IMR-90 (cell line): Measurements from ENCODE around the gene CALML3. TPM values are rescaled to one million over a fixed set of nuclear protein-coding genes. Genes with fewer than 3 reads are reported as not detected.

ENCODE experiments used
- ATAC-seq: fragments of 200-7000 bp; cut with Tn5 transposase; 2 replicates; pipeline ENCODE4 v1.9.1; 2020; ENCODE audit warnings: low read depth, mild to moderate bottlenecking, moderate library complexity
- BruUV-seq: library from RNA; stranded (reverse); fragments of 400-500 nt; replicated peaks from 2 replicates; lab custom pipeline; 2021; lab: Mats Ljungman, UMichigan
- CTCF ChIA-PET: fragments of 300-600 bp; formaldehyde crosslinking; extraction: SDS; loops from one replicate; lab custom pipeline; 2021; ENCODE audit warnings: antibody characterized with exemption; lab: Yijun Ruan, JAX
- POLR2A ChIA-PET: fragments of 300-600 bp; sonication (Branson Sonifier 250); formaldehyde crosslinking; loops from one replicate; lab custom pipeline; 2022; ENCODE audit warnings: antibody characterized with exemption; ENCODE audit not compliant: unreplicated experiment; lab: Charles Lee
- DNase-seq: peaks from one replicate; pipeline ENCODE4 v3.0.0; 2013
- H2AFZ ChIP-seq: replicated peaks from 2 replicates; pipeline ENCODE3; 2013; ENCODE audit warnings: low read length, mild to moderate bottlenecking; ENCODE audit not compliant: poor library complexity
- H2AK5ac ChIP-seq: 2 replicates; pipeline ENCODE4 v1.6.1; 2013; ENCODE audit warnings: low read depth, low read length, inconsistent platforms
- H2AK9ac ChIP-seq: replicated peaks from 2 replicates; pipeline ENCODE3; 2013; ENCODE audit warnings: mild to moderate bottlenecking, low read depth, low read length, moderate library complexity; ENCODE audit not compliant: poor library complexity
- H2BK120ac ChIP-seq: 2 replicates; pipeline ENCODE4 v1.6.1; 2013; ENCODE audit warnings: low read depth, low read length, inconsistent platforms
- H2BK15ac ChIP-seq: 3 replicates; pipeline ENCODE4 v1.6.1; 2013; ENCODE audit warnings: low read depth, low read length, inconsistent platforms
- H2BK20ac ChIP-seq: 2 replicates; pipeline ENCODE4 v1.6.1; 2013; ENCODE audit warnings: low read depth, mild to moderate bottlenecking, inconsistent platforms, low read length, moderate library complexity
- H2BK5ac ChIP-seq: 2 replicates; pipeline ENCODE4 v1.6.1; 2013; ENCODE audit warnings: mild to moderate bottlenecking, low read depth, low read length, inconsistent platforms; ENCODE audit not compliant: poor library complexity, severe bottlenecking
- H3K14ac ChIP-seq: replicated peaks from 2 replicates; pipeline ENCODE4 v1.6.1; 2013; ENCODE audit warnings: low read depth, low read length, inconsistent platforms
- H3K18ac ChIP-seq: 2 replicates; pipeline ENCODE4 v1.6.1; 2013; ENCODE audit warnings: low read depth, low read length, control low read depth
- H3K23ac ChIP-seq: 2 replicates; pipeline ENCODE4 v1.6.1; 2013; ENCODE audit warnings: low read depth, low read length, inconsistent platforms
- H3K27ac ChIP-seq: 2 replicates; pipeline ENCODE4 v1.5.1; 2013; ENCODE audit warnings: mild to moderate bottlenecking, control low read depth, low read length; ENCODE audit not compliant: insufficient read depth
- H3K27me3 ChIP-seq: 2 replicates; pipeline ENCODE4 v1.6.1; 2013; ENCODE audit warnings: low read length; ENCODE audit not compliant: control insufficient read depth, insufficient read depth
- H3K36me3 ChIP-seq: 2 replicates; pipeline ENCODE4 v1.6.1; 2013; ENCODE audit warnings: low read length, mixed read lengths; ENCODE audit not compliant: control insufficient read depth, insufficient read depth
- H3K4ac ChIP-seq: 2 replicates; pipeline ENCODE4 v1.6.1; 2013; ENCODE audit warnings: low read depth, low read length, inconsistent platforms
- H3K4me1 ChIP-seq: 2 replicates; pipeline ENCODE4 v1.6.1; 2013; ENCODE audit warnings: low read length, mixed read lengths; ENCODE audit not compliant: control insufficient read depth, insufficient read depth
- H3K4me2 ChIP-seq: 2 replicates; pipeline ENCODE4 v1.6.1; 2013; ENCODE audit warnings: low read depth, mild to moderate bottlenecking, control low read depth, low read length, moderate library complexity
- H3K4me3 ChIP-seq: 2 replicates; pipeline ENCODE4 v1.5.1; 2013; ENCODE audit warnings: low read depth, mild to moderate bottlenecking, control low read depth, low read length, moderate library complexity; ENCODE audit not compliant: insufficient read depth
- H3K56ac ChIP-seq: 2 replicates; pipeline ENCODE4 v1.6.1; 2013; ENCODE audit warnings: low read length, inconsistent platforms; ENCODE audit not compliant: insufficient read depth; ENCODE audit errors: extremely low read depth
- H3K79me1 ChIP-seq, 2 experiments: 2 replicates each; pipeline ENCODE4 v1.6.1; 2013; ENCODE audit warnings: low read length in 2 of 2, inconsistent platforms in 1 of 2, low read depth in 1 of 2
- H3K9ac ChIP-seq: 2 replicates; pipeline ENCODE4 v1.6.1; 2013; ENCODE audit warnings: low read depth, low read length, control low read depth
- H3K9me1 ChIP-seq: 2 replicates; pipeline ENCODE4 v1.6.1; 2013; ENCODE audit warnings: low read length, inconsistent platforms; ENCODE audit not compliant: insufficient read depth
- H3K9me3 ChIP-seq: 2 replicates; pipeline ENCODE4 v1.6.1; 2013; ENCODE audit warnings: low read length; ENCODE audit not compliant: control insufficient read depth, insufficient read depth
- H4K20me1 ChIP-seq: 2 replicates; pipeline ENCODE4 v1.6.1; 2013; ENCODE audit warnings: low read length, inconsistent platforms; ENCODE audit not compliant: insufficient read depth
- H4K5ac ChIP-seq: 2 replicates; pipeline ENCODE4 v1.6.1; 2013; ENCODE audit warnings: mild to moderate bottlenecking, low read depth, low read length, control low read depth
- H4K8ac ChIP-seq, 2 experiments: 2 replicates each; pipeline ENCODE4 v1.6.1; 2013; ENCODE audit warnings: low read depth in 2 of 2, low read length in 2 of 2, control low read depth in 1 of 2, inconsistent platforms in 1 of 2
- H4K91ac ChIP-seq: 2 replicates; pipeline ENCODE4 v1.6.1; 2013; ENCODE audit warnings: low read depth, low read length, inconsistent platforms; ENCODE audit not compliant: insufficient read depth
- CEBPB ChIP-seq: IDR thresholded peaks from 2 replicates; pipeline ENCODE4 v1.6.1; 2012; ENCODE audit warnings: low read depth, low read length, improper control_type of control experiment
- CTCF ChIP-seq: conservative IDR thresholded peaks from 2 replicates; pipeline ENCODE4 v1.5.1; 2012; ENCODE audit warnings: mild to moderate bottlenecking, low read depth, low read length, improper control_type of control experiment
- FOS ChIP-seq: fragments of 150-350 bp; IDR thresholded peaks from 2 replicates; pipeline ENCODE4 v1.6.1; 2016; ENCODE audit warnings: low read depth, low read length
- MAFK ChIP-seq: IDR thresholded peaks from 2 replicates; pipeline ENCODE4 v1.6.1; 2012; ENCODE audit warnings: low read depth, low read length, improper control_type of control experiment
- MAZ ChIP-seq: IDR thresholded peaks from 2 replicates; pipeline ENCODE4 v1.6.1; 2012; ENCODE audit warnings: low read depth, mild to moderate bottlenecking, low read length, improper control_type of control experiment, moderate library complexity, borderline replicate concordance
- NFE2L2 ChIP-seq: fragments of 150-350 bp; IDR thresholded peaks from 2 replicates; pipeline ENCODE4 v1.6.1; 2016; ENCODE audit warnings: low read depth, mild to moderate bottlenecking, low read length
- POLR2A ChIP-seq: IDR thresholded peaks from 2 replicates; pipeline ENCODE4 v1.6.1; 2012; ENCODE audit warnings: mild to moderate bottlenecking, low read depth, low read length
- RCOR1 ChIP-seq: IDR thresholded peaks from 2 replicates; pipeline ENCODE4 v1.6.1; 2012; ENCODE audit warnings: mild to moderate bottlenecking, low read length, improper control_type of control experiment; ENCODE audit not compliant: insufficient replicate concordance
- RFX5 ChIP-seq: IDR thresholded peaks from 2 replicates; pipeline ENCODE4 v1.8.0; 2012; ENCODE audit warnings: low read depth, mild to moderate bottlenecking, low read length, moderate library complexity
- USF2 ChIP-seq: fragments of 150-350 bp; IDR thresholded peaks from 2 replicates; pipeline ENCODE4 v1.6.1; 2017; ENCODE audit warnings: mild to moderate bottlenecking, antibody characterized with exemption, low read length, low read depth
- WGBS, 2 experiments: methylation state at CpG; one replicate each; pipeline versions ENCODE4 v1.1.5 to v1.1.7; 2013; ENCODE audit warnings: missing lambda C conversion rate in 2 of 2; ENCODE audit not compliant: insufficient read length in 1 of 2; ENCODE audit errors: extremely low coverage in 2 of 2; 5-methylcytosine and 5-hydroxymethylcytosine counted together
- dilution Hi-C: fragments of 300-500 bp; cut with HindIII; formaldehyde crosslinking; loops from one replicate; pipeline ENCODE4 v1.14.3; 2018; ENCODE audit warnings: low sequenced_read_pairs; ENCODE audit not compliant: unreplicated experiment
- in situ Hi-C: fragments of 300-500 bp; cut with MboI; formaldehyde crosslinking; loops from 3 replicates; pipeline ENCODE4 v1.14.3; 2019; ENCODE audit warnings: low sequenced_read_pairs, inconsistent platforms, mixed read lengths
- intact Hi-C: fragments of 100-400 bp; cut with micrococcal nuclease; formaldehyde crosslinking; loops from 2 replicates; pipeline ENCODE4 v1.10.0; 2022
- polyA plus RNA-seq, 3 experiments: library from polyadenylated mRNA; depleted of rRNA; stranded (reverse); fragments of >200 nt; gene quantifications; 2 replicates each; pipeline ENCODE4 v1.2.3, GENCODE V29; 2012; ENCODE audit warnings: low replicate concordance in 1 of 3
- total RNA-seq: library from RNA; depleted of rRNA; stranded (reverse); fragments of >200 nt; gene quantifications from 2 replicates; pipeline ENCODE4 v1.2.3, GENCODE V29; 2012
- TF ChIP-seq, protein P1 (sequence below): fragments of 150-350 bp; IDR thresholded peaks from 2 replicates; pipeline ENCODE4 v1.6.1; 2016; ENCODE audit warnings: low read depth, mild to moderate bottlenecking, low read length, moderate library complexity, borderline replicate concordance

Gene CALML3
- total and polyA plus RNA-seq, 2 of the 4 experiments (the other 2 are of a cell fraction): not detected

DNA sequence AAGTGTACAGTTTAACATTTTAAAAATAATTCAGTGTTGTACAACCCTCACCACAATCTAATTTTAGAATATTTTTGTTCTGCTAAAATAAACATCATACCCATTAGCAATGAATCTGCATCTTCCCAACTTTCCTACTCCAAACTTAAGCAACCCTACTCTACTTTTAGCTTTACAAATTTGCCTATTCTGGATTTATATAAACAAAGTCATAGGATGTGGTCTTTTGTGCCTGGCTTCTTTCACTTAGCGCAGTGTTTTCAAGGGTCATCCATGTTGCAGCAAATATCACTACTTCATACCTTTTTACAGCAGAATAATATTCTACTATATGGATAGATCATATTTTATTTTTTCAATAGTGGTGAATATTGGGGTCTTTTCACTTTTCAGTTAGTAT is 18.9 kb downstream of the CALML3 start:
- CTCF ChIA-PET: no interaction called here
- no peak overlapping the region for H3K4me2 ChIP-seq
- H3K4ac ChIP-seq: no peak overlapping the region
- POLR2A ChIA-PET: no interaction called here
- dilution Hi-C loops: no loop called here
- no peak for TF ChIP-seq CTCF
- no peak for TF ChIP-seq FOS
- no peak for TF ChIP-seq MAFK
- TF ChIP-seq RCOR1: no peak
- no peak for TF ChIP-seq USF2
- TF ChIP-seq MAZ: no peak
- TF ChIP-seq POLR2A: no peak
- TF ChIP-seq, protein P1, sequence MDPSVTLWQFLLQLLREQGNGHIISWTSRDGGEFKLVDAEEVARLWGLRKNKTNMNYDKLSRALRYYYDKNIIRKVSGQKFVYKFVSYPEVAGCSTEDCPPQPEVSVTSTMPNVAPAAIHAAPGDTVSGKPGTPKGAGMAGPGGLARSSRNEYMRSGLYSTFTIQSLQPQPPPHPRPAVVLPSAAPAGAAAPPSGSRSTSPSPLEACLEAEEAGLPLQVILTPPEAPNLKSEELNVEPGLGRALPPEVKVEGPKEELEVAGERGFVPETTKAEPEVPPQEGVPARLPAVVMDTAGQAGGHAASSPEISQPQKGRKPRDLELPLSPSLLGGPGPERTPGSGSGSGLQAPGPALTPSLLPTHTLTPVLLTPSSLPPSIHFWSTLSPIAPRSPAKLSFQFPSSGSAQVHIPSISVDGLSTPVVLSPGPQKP: no peak
- no peak for TF ChIP-seq NFE2L2
- TF ChIP-seq CEBPB: peak; percentile 65
- peak; percentile 18; the same call in 1 of the 2 replicates for TF ChIP-seq RFX5
- H3K36me3 ChIP-seq: no peaks in the 10 kb centered on the region
- no peak overlapping the region for H2AFZ ChIP-seq
- no peak overlapping the region for H4K5ac ChIP-seq
- H2AK5ac ChIP-seq: no peak overlapping the region
- in situ Hi-C loops: no loop called here
- peaks cover 40% of the 10 kb centered on the region for H3K4me1 ChIP-seq
- no peak overlapping the region for H3K56ac ChIP-seq
- DNase-seq (peak; percentile 59), ATAC-seq (no peak)
- H3K14ac ChIP-seq: no peak overlapping the region
- no peaks in the 10 kb centered on the region for H3K27me3 ChIP-seq
- no peaks in the 10 kb centered on the region for H4K20me1 ChIP-seq
- no CpG with 5 or more reads among the region's 1 CpG for WGBS, 2 experiments
- H4K91ac ChIP-seq: no peak overlapping the region
- peaks cover 26% of the 10 kb centered on the region for H3K9me1 ChIP-seq
- no peak overlapping the region for H3K18ac ChIP-seq
- intact Hi-C loops: no loop called here
- no peak overlapping the region for H2BK5ac ChIP-seq
- no TSS peak for BruUV-seq
- peaks cover 0 to 18% of the 10 kb centered on the region in 2 experiments; a peak in 2 of 4 replicates for H3K79me1 ChIP-seq
- no peak overlapping the region for H3K27ac ChIP-seq
- peaks cover 7% of the 10 kb centered on the region; the same call in 1 of the 2 replicates for H3K9me3 ChIP-seq
- no peak overlapping the region for H2BK15ac ChIP-seq
- H3K9ac ChIP-seq: no peak overlapping the region
- H4K8ac ChIP-seq: no peak overlapping the region
- H2BK120ac ChIP-seq: no peak overlapping the region
- no peak overlapping the region for H3K4me3 ChIP-seq
- no peak overlapping the region for H2BK20ac ChIP-seq
- H3K23ac ChIP-seq: no peak overlapping the region
- H2AK9ac ChIP-seq: no peak overlapping the region
